DOHH2 (cell line): ENCODE measurements around the gene AAMP.
"Not testable (repeated sequence)": the region's sequence is repeated elsewhere in the genome, so short reads cannot be mapped to it uniquely, and the experiment has no call there.

Experiments used
- EZH2phosphoT487 ChIP-seq: fragments of 200-600 bp; sonication (generic); IDR thresholded peaks from 2 replicates; pipeline ENCODE4 v1.6.1; 2017; ENCODE audit warnings: borderline replicate concordance, mild to moderate bottlenecking, antibody characterized with exemption, low read length, moderate library complexity, mixed read lengths
- TF ChIP-seq, protein P1 (sequence below): fragments of 200-600 bp; sonication (generic); IDR thresholded peaks from one replicate; pipeline ENCODE4 v1.5.1; 2014; ENCODE audit warnings: antibody characterized with exemption, mild to moderate bottlenecking, low read depth, low read length; ENCODE audit not compliant: poor library complexity, severe bottlenecking

DNA sequence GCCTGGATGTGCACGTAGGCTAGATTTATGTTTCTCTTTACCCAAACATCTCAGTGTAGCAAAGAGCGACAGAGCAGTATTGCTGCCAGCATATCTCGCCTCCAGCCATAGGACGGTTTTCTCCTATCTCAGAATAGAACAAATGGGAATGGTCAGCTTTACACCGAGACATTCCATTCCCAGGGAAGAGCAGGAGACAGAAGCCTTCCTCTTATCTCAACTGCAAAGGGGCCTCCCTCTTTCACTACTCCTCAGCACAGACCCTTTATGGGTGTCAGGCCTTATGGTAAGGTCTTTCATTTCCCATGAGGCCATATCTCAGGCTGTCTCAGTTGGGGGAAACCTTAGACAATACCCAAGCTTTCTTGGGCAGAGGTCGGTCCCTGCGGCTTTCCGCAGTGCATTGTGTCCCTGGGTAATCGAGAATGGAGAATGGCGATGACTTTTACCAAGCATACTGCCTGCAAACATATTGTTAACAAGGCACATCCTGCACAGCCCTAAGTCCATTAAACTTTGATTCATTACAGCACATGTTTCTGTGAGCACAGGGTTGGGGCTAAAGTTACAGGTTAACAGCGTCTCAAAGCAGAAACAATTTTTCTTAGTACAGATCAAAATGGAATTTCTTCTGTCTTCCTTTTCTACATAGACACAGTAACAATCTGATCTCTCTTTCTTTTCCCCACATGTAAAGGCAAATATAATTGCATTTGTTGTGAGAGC, 41.8 kb upstream of the AAMP start:
- TF ChIP-seq, protein P1, sequence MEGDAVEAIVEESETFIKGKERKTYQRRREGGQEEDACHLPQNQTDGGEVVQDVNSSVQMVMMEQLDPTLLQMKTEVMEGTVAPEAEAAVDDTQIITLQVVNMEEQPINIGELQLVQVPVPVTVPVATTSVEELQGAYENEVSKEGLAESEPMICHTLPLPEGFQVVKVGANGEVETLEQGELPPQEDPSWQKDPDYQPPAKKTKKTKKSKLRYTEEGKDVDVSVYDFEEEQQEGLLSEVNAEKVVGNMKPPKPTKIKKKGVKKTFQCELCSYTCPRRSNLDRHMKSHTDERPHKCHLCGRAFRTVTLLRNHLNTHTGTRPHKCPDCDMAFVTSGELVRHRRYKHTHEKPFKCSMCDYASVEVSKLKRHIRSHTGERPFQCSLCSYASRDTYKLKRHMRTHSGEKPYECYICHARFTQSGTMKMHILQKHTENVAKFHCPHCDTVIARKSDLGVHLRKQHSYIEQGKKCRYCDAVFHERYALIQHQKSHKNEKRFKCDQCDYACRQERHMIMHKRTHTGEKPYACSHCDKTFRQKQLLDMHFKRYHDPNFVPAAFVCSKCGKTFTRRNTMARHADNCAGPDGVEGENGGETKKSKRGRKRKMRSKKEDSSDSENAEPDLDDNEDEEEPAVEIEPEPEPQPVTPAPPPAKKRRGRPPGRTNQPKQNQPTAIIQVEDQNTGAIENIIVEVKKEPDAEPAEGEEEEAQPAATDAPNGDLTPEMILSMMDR: not testable (repeated sequence)
- TF ChIP-seq EZH2phosphoT487: not testable (repeated sequence)
